IPS DF 6.9 (cell line): ENCODE measurements around the gene BOLA1.
A peak's percentile ranks its signal among the peaks of the same experiment; 100 is the strongest.
"Not testable (repeated sequence)": the region's sequence is repeated elsewhere in the genome, so short reads cannot be mapped to it uniquely, and the experiment has no call there.

Experiments
- DNase-seq: peaks from one replicate; pipeline ENCODE4 v3.0.0-alpha.2; 2013; ENCODE audit warnings: low read depth, low spot score
- H3K27ac ChIP-seq: one replicate; pipeline ENCODE4 v1.5.1; 2013; ENCODE audit warnings: low read length, control low read depth
- H3K27me3 ChIP-seq: 2 replicates; pipeline ENCODE4 v1.6.1; 2013; ENCODE audit warnings: mild to moderate bottlenecking, low read length; ENCODE audit not compliant: control insufficient read depth, insufficient read depth
- H3K36me3 ChIP-seq: 2 replicates; pipeline ENCODE4 v1.6.1; 2013; ENCODE audit warnings: low read length; ENCODE audit not compliant: control insufficient read depth, insufficient read depth
- H3K4me1 ChIP-seq: 2 replicates; pipeline ENCODE4 v1.6.1; 2013; ENCODE audit warnings: low read length; ENCODE audit not compliant: control insufficient read depth, insufficient read depth
- H3K4me3 ChIP-seq: 2 replicates; pipeline ENCODE4 v1.5.1; 2013; ENCODE audit warnings: mild to moderate bottlenecking, low read length
- H3K9me3 ChIP-seq: 2 replicates; pipeline ENCODE4 v1.6.1; 2013; ENCODE audit warnings: low read length, inconsistent platforms; ENCODE audit not compliant: control insufficient read depth, insufficient read depth
- WGBS: extraction: QIAGEN DNeasy Blood & Tissue Kit; methylation state at CpG from one replicate; pipeline ENCODE4 v1.1.7; 2013; ENCODE audit warnings: mixed read lengths, missing lambda C conversion rate; ENCODE audit not compliant: insufficient read length, insufficient coverage; 5-methylcytosine and 5-hydroxymethylcytosine counted together

BOLA1 gene

GRCh38 chr1:149931212-149931790 is 31.9 kb downstream of the BOLA1 start:
- Histone ChIP-seq H3K36me3 (peaks cover under 1% of the 10 kb centered on the region; the same call in 1 of the 2 replicates), H3K27ac (no peak overlapping the region), H3K9me3 (no peaks in the 10 kb centered on the region), H3K4me1 (no peaks in the 10 kb centered on the region), H3K4me3 (no peak overlapping the region), H3K27me3 (no peaks in the 10 kb centered on the region)
- no peak for DNase-seq
- no CpG with 5 or more reads among the region's 13 CpGs for WGBS

- no CpG with 5 or more reads among the region's 8 CpGs for WGBS
- H3K27ac ChIP-seq: no peak overlapping the region
- H3K9me3 ChIP-seq: no peaks in the 10 kb centered on the region
- H3K4me3 ChIP-seq: no peak overlapping the region
- no peaks in the 10 kb centered on the region for H3K27me3 ChIP-seq
- no peaks in the 10 kb centered on the region for H3K36me3 ChIP-seq
- no peak for DNase-seq
- no peaks in the 10 kb centered on the region; the same call in 1 of the 2 replicates for H3K4me1 ChIP-seq
Measured at GRCh38 chr1:149932474-149932873, 33.1 kb downstream of the BOLA1 start.

DNA sequence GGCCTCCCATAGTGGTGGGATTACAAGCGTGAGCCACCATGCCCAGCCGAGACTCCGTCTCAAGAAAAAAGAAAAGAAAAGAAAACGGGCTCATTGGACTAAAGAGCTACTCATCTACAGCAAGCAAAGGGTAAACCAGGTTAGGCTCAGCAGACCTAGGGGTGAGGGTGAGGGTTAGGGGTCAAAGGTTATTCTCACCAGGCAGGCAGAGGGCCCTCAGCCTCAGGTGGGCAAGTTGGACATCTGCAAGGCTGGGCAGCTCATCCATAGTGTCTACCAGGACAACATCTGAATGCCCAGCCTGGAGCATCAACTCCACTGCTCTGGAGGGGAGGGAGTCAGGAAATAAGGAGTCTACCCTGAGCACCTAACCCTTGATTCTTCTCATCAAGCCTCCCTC is 33.8 kb downstream of the BOLA1 start:
- no peaks in the 10 kb centered on the region for H3K9me3 ChIP-seq
- no CpG with 5 or more reads among the region's 4 CpGs for WGBS
- no peaks in the 10 kb centered on the region for H3K27me3 ChIP-seq
- no peak for DNase-seq
- no peaks in the 10 kb centered on the region for H3K36me3 ChIP-seq
- no peak overlapping the region for H3K4me3 ChIP-seq
- no peak overlapping the region for H3K27ac ChIP-seq
- peaks cover 2% of the 10 kb centered on the region; the same call in 1 of the 2 replicates for H3K4me1 ChIP-seq

GRCh38 chr1:149934356-149934755 is 35.0 kb downstream of the BOLA1 start:
- H3K9me3 ChIP-seq: no peaks in the 10 kb centered on the region
- H3K4me3 ChIP-seq: no peak overlapping the region
- H3K36me3 ChIP-seq: no peaks in the 10 kb centered on the region
- H3K27me3 ChIP-seq: no peaks in the 10 kb centered on the region
- no CpG with 5 or more reads among the region's 2 CpGs for WGBS
- DNase-seq: no peak
- H3K4me1 ChIP-seq: peaks cover 3% of the 10 kb centered on the region; the same call in 1 of the 2 replicates
- no peak overlapping the region for H3K27ac ChIP-seq

- H3K27me3 ChIP-seq: no peaks in the 10 kb centered on the region
- DNase-seq: no peak
- H3K4me1 ChIP-seq: peaks cover 3% of the 10 kb centered on the region; the same call in 1 of the 2 replicates
- peak within 1 kb of the TSS; percentile 31; the same call in 1 of the 2 replicates for H3K4me3 ChIP-seq
- no peak within 1 kb of the TSS for H3K27ac ChIP-seq
- WGBS: 100% methylated on average over 2 of the region's 18 CpGs
- H3K36me3 ChIP-seq: no peaks in the 10 kb centered on the region
- no peaks in the 10 kb centered on the region for H3K9me3 ChIP-seq
Measured at GRCh38 chr1:149936170-149936991, 37.0 kb downstream of the BOLA1 start, which contains the start of gene MTMR11. Gene MTMR11, minus strand, starts transcription at chr1:149936879. Its CDS starts 232 bp downstream, at chr1:149936647.

DNA sequence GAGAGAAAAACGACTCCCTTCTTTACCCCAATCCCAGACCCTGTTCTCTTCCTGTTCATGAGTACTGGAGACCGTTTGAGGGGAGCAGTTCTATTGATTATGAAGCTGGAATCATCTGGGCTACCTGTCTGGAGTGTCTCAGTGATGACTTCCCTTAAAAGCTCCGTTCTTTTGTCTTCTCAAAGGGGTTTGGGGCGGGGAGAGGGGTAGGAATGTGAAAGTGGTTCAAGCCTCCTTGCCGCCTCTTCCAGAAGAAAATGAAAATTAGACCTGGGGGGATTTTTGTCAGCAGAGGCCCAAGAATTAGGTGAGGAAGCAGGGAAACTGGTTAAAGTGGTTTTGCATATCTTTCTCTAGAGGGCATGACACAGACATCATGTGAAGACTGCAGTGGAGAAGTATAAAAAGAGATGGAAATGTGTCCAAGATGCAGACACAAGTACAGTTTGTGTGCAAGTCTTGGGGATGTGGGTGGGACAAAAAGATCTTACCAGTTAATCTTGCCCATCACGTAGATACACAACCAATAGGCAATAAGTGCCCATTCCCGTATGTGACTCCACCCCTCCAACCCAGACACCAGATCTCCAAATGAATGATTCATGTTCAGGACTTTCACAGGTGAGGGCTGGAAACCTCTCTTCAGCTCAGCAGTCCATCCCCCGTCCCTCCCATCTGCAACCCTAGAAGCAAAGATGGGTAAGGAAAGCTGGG is 37.8 kb downstream of the BOLA1 start:
- Histone ChIP-seq H3K4me3 (peak overlapping the region; percentile 31; the same call in 1 of the 2 replicates), H3K36me3 (no peaks in the 10 kb centered on the region), H3K27me3 (no peaks in the 10 kb centered on the region), H3K27ac (no peak overlapping the region), H3K9me3 (no peaks in the 10 kb centered on the region), H3K4me1 (peaks cover 3% of the 10 kb centered on the region; the same call in 1 of the 2 replicates)
- no peak for DNase-seq
- no CpG with 5 or more reads among the region's 8 CpGs for WGBS

DNA sequence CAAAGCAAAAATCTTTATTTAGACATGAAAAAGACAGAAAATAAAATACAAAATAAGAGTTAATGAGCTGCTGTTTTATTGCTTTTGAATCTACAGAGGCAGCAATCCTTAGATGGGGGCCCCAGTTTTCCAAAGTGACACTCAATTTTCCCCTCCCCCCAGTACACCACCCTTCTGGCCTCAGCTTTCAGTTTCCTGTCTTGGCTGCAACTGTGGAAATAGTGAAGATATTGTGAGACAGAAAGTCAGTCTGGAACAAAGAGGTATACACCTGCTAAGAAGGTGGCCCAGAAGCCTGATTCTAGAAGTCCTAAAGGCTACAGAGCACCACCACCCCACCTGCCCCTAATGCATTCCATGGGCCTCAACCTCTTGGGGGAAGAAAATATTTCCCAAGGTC is 38.4 kb downstream of the BOLA1 start:
- no peaks in the 10 kb centered on the region for H3K36me3 ChIP-seq
- no peaks in the 10 kb centered on the region for H3K27me3 ChIP-seq
- no peak for DNase-seq
- H3K4me3 ChIP-seq: no peak overlapping the region
- no peak overlapping the region for H3K27ac ChIP-seq
- no peaks in the 10 kb centered on the region for H3K9me3 ChIP-seq
- peaks cover 3% of the 10 kb centered on the region; the same call in 1 of the 2 replicates for H3K4me1 ChIP-seq

GRCh38 chr1:149938668-149939003 is 39.3 kb downstream of the BOLA1 start:
- no CpG with 5 or more reads among the region's 13 CpGs for WGBS
- not testable (repeated sequence) for H3K4me1 ChIP-seq, H3K27me3 ChIP-seq, H3K27ac ChIP-seq, H3K4me3 ChIP-seq, H3K36me3 ChIP-seq, DNase-seq, H3K9me3 ChIP-seq

- peaks cover 3% of the 10 kb centered on the region; the same call in 1 of the 2 replicates for H3K4me1 ChIP-seq
- H3K36me3 ChIP-seq: peaks cover 3% of the 10 kb centered on the region; the same call in 1 of the 2 replicates
- no peak overlapping the region for H3K4me3 ChIP-seq
- no peaks in the 10 kb centered on the region for H3K9me3 ChIP-seq
- H3K27me3 ChIP-seq: no peaks in the 10 kb centered on the region
- H3K27ac ChIP-seq: no peak overlapping the region
- WGBS: no CpG with 5 or more reads among the region's 3 CpGs
- no peak for DNase-seq
Measured at GRCh38 chr1:149940427-149940826, 41.1 kb downstream of the BOLA1 start.

GRCh38 chr1:149942207-149942606 is 42.8 kb downstream of the BOLA1 start:
- Histone ChIP-seq H3K9me3 (no peaks in the 10 kb centered on the region), H3K27me3 (no peaks in the 10 kb centered on the region), H3K36me3 (peaks cover 3% of the 10 kb centered on the region; the same call in 1 of the 2 replicates), H3K4me3 (no peak overlapping the region), H3K27ac (no peak overlapping the region), H3K4me1 (peaks cover 3% of the 10 kb centered on the region; the same call in 1 of the 2 replicates)
- WGBS: no CpG with 5 or more reads among the region's 5 CpGs
- DNase-seq: no peak
